GM12878 (cell line): ENCODE results near the gene UTP25.

Experiments used
- SP1 ChIP-seq: IDR thresholded peaks from one replicate; pipeline ENCODE4 v1.6.1; 2011; ENCODE audit warnings: low read depth, low read length
- TAF1 ChIP-seq: IDR thresholded peaks from 2 replicates; pipeline ENCODE4 v1.6.1; 2011; ENCODE audit warnings: mild to moderate bottlenecking, low read depth, low read length, borderline replicate concordance
- TF ChIP-seq, protein P1 (sequence below), 3 experiments: IDR thresholded peaks in 2 of 3; conservative IDR thresholded peaks in 1 of 3; 2 replicates each; pipeline ENCODE4 v1.5.1; 2011; ENCODE audit warnings: low read depth in 3 of 3, low read length in 3 of 3, mild to moderate bottlenecking in 3 of 3, control low read depth in 2 of 3, moderate library complexity in 2 of 3, inconsistent platforms in 1 of 3, mixed read lengths in 1 of 3; ENCODE audit not compliant: control insufficient read depth in 2 of 3, insufficient read depth in 1 of 3; ENCODE audit errors: extremely low read depth in 1 of 3

DNA sequence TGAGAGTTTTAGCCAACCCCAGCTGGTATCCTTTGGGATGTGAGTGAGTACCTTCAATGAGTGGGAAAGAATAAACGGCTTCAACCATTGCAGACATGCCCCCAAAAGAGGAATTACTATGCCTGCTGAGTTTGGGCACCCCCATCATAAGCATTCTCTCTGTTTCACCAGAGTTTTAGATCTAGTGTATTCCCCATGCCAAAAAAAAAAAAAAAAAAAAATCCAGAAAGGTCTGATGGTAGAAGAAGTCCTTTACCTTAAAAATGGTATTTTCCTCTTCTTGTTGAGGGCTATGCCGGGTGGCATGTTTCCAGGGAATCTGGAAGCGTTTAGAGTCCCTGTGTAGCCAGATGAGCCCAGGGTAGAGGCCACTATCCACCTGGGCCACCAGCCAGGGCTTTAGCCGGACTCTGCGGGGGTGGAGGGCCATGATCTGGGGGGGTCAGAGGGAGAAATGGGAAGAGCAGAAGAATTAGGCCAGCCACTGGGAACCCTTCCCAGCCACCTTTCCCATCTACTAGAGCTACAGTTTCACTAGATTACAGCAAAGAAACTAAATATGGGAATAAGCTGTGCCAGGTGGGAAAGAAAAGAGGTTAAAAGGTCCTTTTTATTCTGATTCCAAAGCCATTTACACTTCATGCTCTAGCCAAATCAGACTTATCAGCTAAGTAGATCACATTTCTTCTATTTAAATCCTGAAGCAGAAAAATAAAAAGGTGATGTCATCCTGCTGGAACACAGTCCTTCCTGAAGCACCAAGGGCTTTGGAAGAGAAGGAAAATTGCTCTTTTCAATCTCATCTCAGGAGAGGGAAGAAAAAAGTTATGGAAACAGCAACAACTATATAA, 26.6 kb upstream of the UTP25 start:
- TF ChIP-seq TAF1, result no peak
- TF ChIP-seq SP1, result no peak
- TF ChIP-seq, protein P1, sequence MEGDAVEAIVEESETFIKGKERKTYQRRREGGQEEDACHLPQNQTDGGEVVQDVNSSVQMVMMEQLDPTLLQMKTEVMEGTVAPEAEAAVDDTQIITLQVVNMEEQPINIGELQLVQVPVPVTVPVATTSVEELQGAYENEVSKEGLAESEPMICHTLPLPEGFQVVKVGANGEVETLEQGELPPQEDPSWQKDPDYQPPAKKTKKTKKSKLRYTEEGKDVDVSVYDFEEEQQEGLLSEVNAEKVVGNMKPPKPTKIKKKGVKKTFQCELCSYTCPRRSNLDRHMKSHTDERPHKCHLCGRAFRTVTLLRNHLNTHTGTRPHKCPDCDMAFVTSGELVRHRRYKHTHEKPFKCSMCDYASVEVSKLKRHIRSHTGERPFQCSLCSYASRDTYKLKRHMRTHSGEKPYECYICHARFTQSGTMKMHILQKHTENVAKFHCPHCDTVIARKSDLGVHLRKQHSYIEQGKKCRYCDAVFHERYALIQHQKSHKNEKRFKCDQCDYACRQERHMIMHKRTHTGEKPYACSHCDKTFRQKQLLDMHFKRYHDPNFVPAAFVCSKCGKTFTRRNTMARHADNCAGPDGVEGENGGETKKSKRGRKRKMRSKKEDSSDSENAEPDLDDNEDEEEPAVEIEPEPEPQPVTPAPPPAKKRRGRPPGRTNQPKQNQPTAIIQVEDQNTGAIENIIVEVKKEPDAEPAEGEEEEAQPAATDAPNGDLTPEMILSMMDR (IDR thresholded peaks at IDR 0.05 in 2 of 3, conservative IDR thresholded peaks at IDR 0.05 in 1 of 3; ENCODE audit: control insufficient read depth in 2 of 3, extremely low read depth in 1 of 3, insufficient read depth in 1 of 3, low read depth in 3 of 3, low read length in 3 of 3), result no peak
